Measurements from ENCODE around the gene MED13L. TPM values are rescaled to one million over a fixed set of nuclear protein-coding genes. Genes with fewer than 3 reads are reported as not detected.
A peak's percentile ranks its signal among the peaks of the same experiment; 100 is the strongest.

The MED13L gene
- total RNA-seq, 4 donors from 2014 or later: 168 to 349 (median 246) TPM

GRCh38 chr12:116159593-116160200, 117.8 kb downstream of the MED13L start:
- intact Hi-C loops (cut with DNase I): no loop called here
- Histone ChIP-seq H3K4me1 (peaks cover 27 to 52% of the 10 kb centered on the region in 2 donors), H3K27me3 (no peaks in the 10 kb centered on the region), H3K36me3 (no peaks in the 10 kb centered on the region), H3K9me3 (no peaks in the 10 kb centered on the region), H3K27ac (no peak overlapping the region), H3K4me3 (replicated peaks in 1 of 3) (no peak overlapping the region)
- no peak for DNase-seq
- TF ChIP-seq, protein P1, sequence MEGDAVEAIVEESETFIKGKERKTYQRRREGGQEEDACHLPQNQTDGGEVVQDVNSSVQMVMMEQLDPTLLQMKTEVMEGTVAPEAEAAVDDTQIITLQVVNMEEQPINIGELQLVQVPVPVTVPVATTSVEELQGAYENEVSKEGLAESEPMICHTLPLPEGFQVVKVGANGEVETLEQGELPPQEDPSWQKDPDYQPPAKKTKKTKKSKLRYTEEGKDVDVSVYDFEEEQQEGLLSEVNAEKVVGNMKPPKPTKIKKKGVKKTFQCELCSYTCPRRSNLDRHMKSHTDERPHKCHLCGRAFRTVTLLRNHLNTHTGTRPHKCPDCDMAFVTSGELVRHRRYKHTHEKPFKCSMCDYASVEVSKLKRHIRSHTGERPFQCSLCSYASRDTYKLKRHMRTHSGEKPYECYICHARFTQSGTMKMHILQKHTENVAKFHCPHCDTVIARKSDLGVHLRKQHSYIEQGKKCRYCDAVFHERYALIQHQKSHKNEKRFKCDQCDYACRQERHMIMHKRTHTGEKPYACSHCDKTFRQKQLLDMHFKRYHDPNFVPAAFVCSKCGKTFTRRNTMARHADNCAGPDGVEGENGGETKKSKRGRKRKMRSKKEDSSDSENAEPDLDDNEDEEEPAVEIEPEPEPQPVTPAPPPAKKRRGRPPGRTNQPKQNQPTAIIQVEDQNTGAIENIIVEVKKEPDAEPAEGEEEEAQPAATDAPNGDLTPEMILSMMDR (IDR thresholded peaks at IDR 0.05): no peak
- no peak for TF ChIP-seq POLR2A (IDR thresholded peaks at IDR 0.05)
- WGBS, 2 donors: 96 to 98% methylated on average over 2 of the region's 2 CpGs

- Histone ChIP-seq H3K36me3 (no peaks in the 10 kb centered on the region), H3K4me3 (replicated peaks in 1 of 3) (no peak overlapping the region), H3K4me1 (peaks cover 29 to 52% of the 10 kb centered on the region in 2 donors), H3K9me3 (no peaks in the 10 kb centered on the region), H3K27me3 (no peaks in the 10 kb centered on the region), H3K27ac (peak overlapping the region in 1 of 3 donors; percentile 3)
- TF ChIP-seq, protein P1 (IDR thresholded peaks at IDR 0.05): no peak
- intact Hi-C loops (cut with DNase I): no loop called here
- DNase-seq: no peak
- 5 to 7% methylated on average over 1 of the region's 1 CpG for WGBS, 2 donors
These were observed 118.3 kb downstream of the MED13L start for GRCh38 chr12:116159175-116159574.

DNA sequence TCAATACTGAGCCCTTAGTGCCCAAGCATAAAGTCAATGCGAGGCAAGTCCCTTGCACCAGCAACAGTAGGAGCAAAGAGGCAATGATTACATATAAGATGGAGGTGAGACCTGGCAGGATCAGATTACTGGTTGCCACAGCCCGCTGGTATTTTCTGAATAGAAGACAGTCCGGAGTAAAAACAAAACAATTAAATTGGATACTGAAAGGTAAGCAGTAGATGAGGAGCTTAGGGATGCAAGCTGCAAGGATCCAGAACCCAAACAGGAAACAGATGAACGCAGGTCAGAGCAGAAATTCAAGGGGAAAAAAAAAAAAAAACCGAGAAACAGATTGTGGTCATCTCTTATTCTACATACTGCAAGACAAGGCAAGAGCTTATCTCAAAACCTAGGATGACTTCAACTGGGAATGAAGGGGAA, 119.6 kb downstream of the MED13L start:
- Histone ChIP-seq H3K4me1 (peaks cover 38 to 58% of the 10 kb centered on the region in 2 donors), H3K4me3 (replicated peaks in 1 of 3) (no peak overlapping the region), H3K27ac (no peak overlapping the region), H3K27me3 (no peaks in the 10 kb centered on the region), H3K36me3 (no peaks in the 10 kb centered on the region), H3K9me3 (no peaks in the 10 kb centered on the region)
- TF ChIP-seq, protein P1 (IDR thresholded peaks at IDR 0.05): no peak
- TF ChIP-seq POLR2A (IDR thresholded peaks at IDR 0.05): no peak
- no peak for DNase-seq
- intact Hi-C loops (cut with DNase I): no loop called here
- WGBS, 2 donors: 65 to 70% methylated on average over 5 of the region's 5 CpGs

GRCh38 chr12:116156614-116157013, 120.9 kb downstream of the MED13L start:
- H3K9me3 ChIP-seq: no peaks in the 10 kb centered on the region
- TF ChIP-seq, protein P1 (IDR thresholded peaks at IDR 0.05): no peak
- 94 to 96% methylated on average over 4 of the region's 4 CpGs for WGBS, 2 donors
- H3K27me3 ChIP-seq: no peaks in the 10 kb centered on the region
- DNase-seq: no peak
- peaks cover 44 to 64% of the 10 kb centered on the region in 2 donors for H3K4me1 ChIP-seq
- no peak overlapping the region for H3K4me3 ChIP-seq (replicated peaks in 1 of 3)
- intact Hi-C loops (cut with DNase I): no loop called here
- H3K27ac ChIP-seq: no peak overlapping the region
- no peaks in the 10 kb centered on the region for H3K36me3 ChIP-seq

- H3K4me1 ChIP-seq: peaks cover 46 to 63% of the 10 kb centered on the region in 2 donors
- DNase-seq: no peak
- 90 to 94% methylated on average over 8 of the region's 8 CpGs for WGBS, 2 donors
These were observed 122.1 kb downstream of the MED13L start for GRCh38 chr12:116155383-116155782.

More at GRCh38 chr12:116155383-116155782, 122.1 kb downstream of the MED13L start:
- intact Hi-C loops (cut with DNase I): no loop called here
- H3K4me3 ChIP-seq (replicated peaks in 1 of 3): no peak overlapping the region
- H3K9me3 ChIP-seq: no peaks in the 10 kb centered on the region
- no peak overlapping the region for H3K27ac ChIP-seq
- TF ChIP-seq, protein P1 (IDR thresholded peaks at IDR 0.05): no peak
- no peak for TF ChIP-seq POLR2A (IDR thresholded peaks at IDR 0.05)
- H3K36me3 ChIP-seq: no peaks in the 10 kb centered on the region
- no peaks in the 10 kb centered on the region for H3K27me3 ChIP-seq

Data from thyroid gland (tissue), 4 donors.